ENCODE measurements around the gene BRD3OS. TPM values are rescaled to one million over a fixed set of nuclear protein-coding genes. Genes with fewer than 3 reads are reported as not detected.

BRD3OS gene
- total and polyA plus RNA-seq, 2 experiments from 2014 or later: 9.2 to 16.0 TPM

GRCh38 chr9:133993635-133994253 is 31.5 kb upstream of the BRD3OS start:
- Histone ChIP-seq H3K27ac (ENCODE audit: low read depth) (no peak overlapping the region), H2AFZ (0 out of 2 replicates have a peak overlapping the region, but pooled peaks have one; percentile 88), H3K4me3 (peak overlapping the region; percentile 91), H3K4me1 (ENCODE audit: insufficient read depth) (peaks cover 17% of the 10 kb centered on the region; the same call in 1 of the 2 replicates), H4K20me1 (replicated peaks; ENCODE audit: insufficient read depth) (no peaks in the 10 kb centered on the region; the same call in 1 of the 2 replicates), H3F3A (replicated peaks; ENCODE audit: low read depth) (0 out of 2 replicates have a peak, but pooled peaks cover 4% of the 10 kb centered on the region), H3K36me3 (ENCODE audit: insufficient read depth) (no peaks in the 10 kb centered on the region), H3K27me3 (ENCODE audit: insufficient read depth) (no peaks in the 10 kb centered on the region), H3K9me2 (ENCODE audit: insufficient read depth) (no peaks in the 10 kb centered on the region), H3K4me2 (peak overlapping the region; percentile 99), H3K79me2 (replicated peaks; ENCODE audit: insufficient read depth) (peaks cover 25% of the 10 kb centered on the region)
- H3K9me3 Mint-ChIP-seq: no peaks in the 10 kb centered on the region; the same call in 2 of the 3 replicates
- H3K36me3 Mint-ChIP-seq (ENCODE audit: low read depth): no peaks in the 10 kb centered on the region
- ATAC-seq: no peak; the same call in 2 of the 3 replicates
- H3K27ac Mint-ChIP-seq: no peak overlapping the region
- peaks cover 14% of the 10 kb centered on the region for H3K27me3 Mint-ChIP-seq (ENCODE audit: insufficient read depth, low read depth, poor library complexity)
- peak overlapping the region; percentile 71 for H3K4me3 Mint-ChIP-seq
- DNase-seq (ENCODE audit: low spot score): no peak
- TF ChIP-seq CTCF (conservative IDR thresholded peaks at IDR 0.05; ENCODE audit: low read depth in 2 of 2): no peak
- TF ChIP-seq STAT1 (IDR thresholded peaks at IDR 0.05; ENCODE audit: unreplicated experiment): no peak
- TF ChIP-seq ZNF114 (CRISPR knock-in tag; IDR thresholded peaks at IDR 0.05): no peak
- TF ChIP-seq EZH2phosphoT487 (IDR thresholded peaks at IDR 0.05; ENCODE audit: unreplicated experiment): no peak
- TF ChIP-seq NANOG (IDR thresholded peaks at IDR 0.05; ENCODE audit: borderline replicate concordance): no peak
- no peak for TF ChIP-seq ETS1 (IDR thresholded peaks at IDR 0.05)
- no peak for TF ChIP-seq POLR2AphosphoS5 (IDR thresholded peaks at IDR 0.05; ENCODE audit: low read depth)
- no peak for TF ChIP-seq ZNF462 (CRISPR knock-in tag; IDR thresholded peaks at IDR 0.05)
- no peak for TF ChIP-seq EZH2 (IDR thresholded peaks at IDR 0.05; ENCODE audit: low read depth, unreplicated experiment)
- no peak for TF ChIP-seq ZNF331 (CRISPR knock-in tag; IDR thresholded peaks at IDR 0.05; ENCODE audit: low read depth)
- TF ChIP-seq REST (IDR thresholded peaks at IDR 0.05; ENCODE audit: unreplicated experiment): no peak
- no peak for TF ChIP-seq CREB1 (CRISPR knock-in tag; IDR thresholded peaks at IDR 0.05; ENCODE audit: low read depth)
- no peak for TF ChIP-seq JUNB (IDR thresholded peaks at IDR 0.05; ENCODE audit: unreplicated experiment)
- peaks cover 22% of the 10 kb centered on the region for H3K4me1 Mint-ChIP-seq
